GM12865 (cell line): Measurements from ENCODE around the gene WDR41.
"Not testable (repeated sequence)": the region's sequence is repeated elsewhere in the genome, so short reads cannot be mapped to it uniquely, and the experiment has no call there.

Source experiments
- DNase-seq: peaks from one replicate; pipeline ENCODE4 v3.0.0; 2010; ENCODE audit warnings: low read depth
- H3K4me3 ChIP-seq: 2 replicates; pipeline ENCODE4 v1.5.1; 2011; ENCODE audit warnings: mild to moderate bottlenecking, low read depth, low read length, control low read depth
- CTCF ChIP-seq: IDR thresholded peaks from 2 replicates; pipeline ENCODE4 v1.5.1; 2011; ENCODE audit warnings: low read length, control low read depth, low read depth, inconsistent platforms; ENCODE audit not compliant: insufficient read depth; ENCODE audit errors: missing control alignments

Gene WDR41

GRCh38 chr5:77491783-77492652 lies at the start of gene WDR41:
Gene WDR41 (minus strand): TSS chr5:77492316. CDS start chr5:77492220, 96 bp downstream.
- peak; percentile 96 for DNase-seq
- peak; percentile 91 for TF ChIP-seq CTCF
- H3K4me3 ChIP-seq, result peak within 1 kb of the TSS; percentile 89

GRCh38 chr5:77531297-77531696 lies 39.2 kb upstream of the WDR41 start:
- no peak overlapping the region for H3K4me3 ChIP-seq
- no peak for TF ChIP-seq CTCF
- no peak for DNase-seq

- no peak overlapping the region for H3K4me3 ChIP-seq
- peak; percentile 13 for DNase-seq
- TF ChIP-seq CTCF, result peak; percentile 22
These were observed 26.2 kb upstream of the WDR41 start for GRCh38 chr5:77518304-77518703.

- no peak for TF ChIP-seq CTCF
- no peak for DNase-seq
- no peak overlapping the region for H3K4me3 ChIP-seq
These were observed 22.3 kb upstream of the WDR41 start for GRCh38 chr5:77514457-77514856.

GRCh38 chr5:77513321-77513720 lies 21.2 kb upstream of the WDR41 start:
- no peak for DNase-seq
- H3K4me3 ChIP-seq, result no peak overlapping the region
- no peak for TF ChIP-seq CTCF

GRCh38 chr5:77501132-77501531 lies 9.0 kb upstream of the WDR41 start:
- not testable (repeated sequence) for DNase-seq, H3K4me3 ChIP-seq

- TF ChIP-seq CTCF, result no peak
- no peak for DNase-seq
- no peak overlapping the region for H3K4me3 ChIP-seq
These were observed 7.9 kb upstream of the WDR41 start for GRCh38 chr5:77499973-77500372.
